Tibial nerve (tissue), 4 donors: ENCODE results near the gene ANXA7.

ENCODE experiments used
- CTCF ChIP-seq, 5 experiments: fragments of 200-600 bp in 3 of 5; fragments of 450-650 bp in 2 of 5; sonication (generic) in 3 of 5; IDR thresholded peaks; one replicate each; pipeline ENCODE4 v1.5.1; 2016 to 2019; ENCODE audit warnings: antibody characterized with exemption in 5 of 5, mild to moderate bottlenecking in 3 of 5, moderate library complexity in 2 of 5
- EP300 ChIP-seq, 2 donors: sonication (generic); formaldehyde crosslinking; IDR thresholded peaks; one replicate each; pipeline ENCODE4 v1.6.1; 2017; ENCODE audit warnings: antibody characterized with exemption in 2 of 2, mild to moderate bottlenecking in 1 of 2
- POLR2A ChIP-seq, 2 donors: fragments of 450-650 bp; IDR thresholded peaks; one replicate each; pipeline ENCODE4 v1.6.1; 2017; ENCODE audit warnings: antibody characterized with exemption in 2 of 2, mild to moderate bottlenecking in 2 of 2, moderate library complexity in 2 of 2

- TF ChIP-seq EP300 (IDR thresholded peaks at IDR 0.05) (no peak), CTCF (IDR thresholded peaks at IDR 0.05) (no peak), POLR2A (IDR thresholded peaks at IDR 0.05) (no peak)
These were observed 30.6 kb upstream of the ANXA7 start for GRCh38 chr10:73444457-73444856.
